GM11168 (cell line): Measurements from ENCODE around the gene TRAPPC11.

Experiments used
- in situ Hi-C: fragments of 300-500 bp; cut with MboI; formaldehyde crosslinking; loops from one replicate; pipeline ENCODE4 v1.12.0; 2022; ENCODE audit warnings: low sequenced_read_pairs; ENCODE audit not compliant: unreplicated experiment

The TRAPPC11 gene

DNA sequence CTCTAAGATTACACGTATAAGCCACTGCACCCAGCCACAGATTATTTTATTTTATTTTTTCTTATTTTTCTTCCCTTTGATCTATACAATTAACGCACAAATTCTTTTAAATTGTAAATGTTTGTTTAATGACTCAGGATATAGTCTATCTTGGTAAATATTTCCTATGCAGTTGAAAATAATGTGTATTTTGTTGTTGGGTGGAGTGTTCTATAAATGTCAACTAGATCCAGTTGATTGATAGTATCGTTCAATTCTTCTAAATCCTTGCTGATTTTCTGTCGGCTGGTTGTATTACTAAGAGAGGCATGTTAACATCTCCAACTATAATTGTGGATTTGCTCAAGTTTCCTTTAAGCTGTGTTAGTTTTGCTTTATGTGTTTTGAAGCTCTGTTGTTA lies 92.0 kb downstream of the TRAPPC11 start:
- in situ Hi-C loops = no loop called here

DNA sequence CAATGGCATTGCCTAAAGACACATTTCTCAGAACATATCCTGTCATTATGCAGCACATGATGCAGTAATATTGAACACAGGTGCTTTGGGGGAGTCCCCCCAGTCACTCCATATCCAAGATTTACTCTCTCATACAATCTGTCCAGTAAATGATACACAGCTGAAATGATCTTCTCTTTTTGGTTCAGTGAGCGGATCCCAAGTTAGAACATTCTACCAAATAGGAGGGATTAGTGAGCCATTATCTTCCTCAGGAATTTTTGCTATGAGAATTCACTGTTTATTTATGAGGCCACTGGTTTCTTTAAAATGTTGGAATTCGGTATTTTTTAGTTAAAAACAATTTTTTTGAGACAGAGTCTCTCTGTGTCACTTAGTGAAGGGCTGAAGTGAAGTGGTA lies 96.5 kb downstream of the TRAPPC11 start:
- in situ Hi-C loops = no loop called here

DNA sequence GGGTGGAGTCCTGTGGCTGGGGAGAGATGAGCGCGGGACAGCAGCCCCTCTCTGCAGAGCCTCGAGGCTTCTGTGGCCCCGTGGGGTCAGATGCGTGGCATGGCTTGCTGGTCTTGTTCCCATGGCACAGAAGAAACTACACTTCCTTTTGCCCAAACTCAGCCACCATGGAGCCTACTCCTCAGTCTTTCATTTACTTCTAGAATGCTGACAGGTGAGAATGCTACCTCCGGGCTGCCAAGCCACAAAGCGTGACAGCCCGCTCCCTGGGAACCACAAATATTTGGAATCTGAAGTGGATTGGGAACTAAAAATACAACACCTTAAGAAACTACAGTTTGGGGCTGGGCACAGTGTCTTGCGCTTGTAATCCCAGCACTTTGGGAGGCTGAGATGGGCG lies 98.0 kb downstream of the TRAPPC11 start:
- in situ Hi-C loops = no loop called here

DNA sequence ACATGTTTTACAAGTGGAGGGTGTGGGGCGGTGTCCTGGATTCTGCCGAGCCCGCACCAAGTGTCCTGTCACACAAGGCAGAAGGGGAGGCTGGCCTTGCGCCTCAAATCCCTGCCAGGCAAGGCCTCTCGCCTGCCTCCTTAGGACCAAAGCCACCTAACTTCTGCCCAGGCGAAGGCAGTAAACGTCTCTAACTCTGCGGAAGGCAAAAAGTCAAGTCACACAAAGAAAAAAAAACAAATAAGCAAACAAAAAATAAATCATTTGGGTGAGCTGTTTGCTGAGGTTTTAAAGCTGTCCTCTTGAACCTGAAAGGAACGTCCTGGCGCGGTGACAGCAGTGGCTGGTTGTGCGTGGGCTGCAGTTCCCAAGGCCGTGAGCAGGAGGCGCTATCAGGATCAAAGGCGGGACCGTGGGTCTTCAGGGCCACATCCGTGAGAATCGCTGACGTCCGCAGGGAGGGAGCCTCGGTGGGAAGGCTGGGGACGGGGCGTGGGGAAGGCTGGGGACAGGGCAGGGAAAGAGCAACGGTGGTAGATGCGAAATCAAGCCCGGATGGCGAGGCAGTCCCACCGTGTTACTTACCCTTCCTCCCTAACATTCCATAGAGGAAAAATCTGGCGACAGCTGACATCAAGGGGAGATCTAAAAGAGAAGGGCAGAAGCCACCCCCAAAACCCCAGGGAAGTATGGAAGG lies 99.1 kb downstream of the TRAPPC11 start:
- in situ Hi-C loops = no loop called here

DNA sequence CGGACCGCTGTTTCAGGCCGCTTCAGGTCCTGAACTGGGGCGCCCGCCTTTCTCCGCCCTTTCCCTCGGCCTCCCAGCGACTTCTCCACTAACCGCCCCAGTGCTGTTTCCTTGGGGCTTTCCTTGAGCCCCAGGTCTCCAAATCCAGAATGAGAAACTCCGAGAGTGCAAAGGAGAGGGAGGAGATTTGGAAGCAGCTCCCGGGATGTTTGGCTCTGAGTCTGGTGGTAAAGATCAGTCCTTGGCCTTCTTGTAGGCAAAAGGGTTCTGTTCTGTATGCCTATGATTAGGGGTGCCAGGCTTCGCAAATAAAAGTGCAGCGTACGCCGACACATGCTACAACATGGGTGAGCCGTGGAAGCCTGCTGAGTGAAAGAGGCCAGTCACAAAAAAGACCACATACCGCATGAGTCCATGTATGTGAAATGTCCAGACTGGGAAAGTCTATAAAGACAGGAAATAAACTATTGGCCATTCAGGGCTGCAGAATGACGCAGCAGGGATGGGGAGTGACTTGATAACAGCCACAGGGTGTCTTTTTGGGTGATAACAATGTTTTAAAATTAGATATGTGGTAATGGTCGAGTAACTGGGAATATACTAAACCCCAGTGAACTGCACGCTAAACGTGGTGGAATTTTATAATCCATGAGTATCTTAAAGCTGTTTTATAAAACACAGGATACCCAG lies 99.8 kb downstream of the TRAPPC11 start:
- in situ Hi-C loops = no loop called here

DNA sequence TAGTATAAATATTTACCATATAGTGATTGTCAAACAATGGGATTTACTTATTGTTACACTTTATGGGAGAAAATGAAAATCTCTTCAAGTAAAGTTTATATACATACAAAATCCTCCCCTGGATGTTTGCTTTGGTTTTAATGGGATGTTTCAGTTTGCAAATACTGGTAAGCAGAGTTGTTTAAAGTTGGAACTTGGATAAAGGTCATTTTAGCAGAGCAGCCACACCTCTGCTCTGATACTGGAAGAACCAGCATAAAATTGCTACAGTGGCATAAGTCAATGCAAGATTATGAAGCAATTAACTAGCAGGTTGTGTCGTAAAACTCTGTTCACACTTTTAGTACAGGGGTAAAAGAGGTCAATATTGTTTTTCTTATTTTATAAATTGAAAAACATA lies 101.2 kb downstream of the TRAPPC11 start:
- in situ Hi-C loops = no loop called here
